Breast epithelium (tissue), 3 donors: ENCODE measurements around the gene TMEM50B.

Source experiments
- POLR2A ChIP-seq: fragments of 450-650 bp; IDR thresholded peaks from one replicate; pipeline ENCODE4 v1.6.1; 2016; ENCODE audit warnings: antibody characterized with exemption, mild to moderate bottlenecking, moderate library complexity
- TF ChIP-seq, protein P1 (sequence below), 3 donors: fragments of 450-650 bp; IDR thresholded peaks; one replicate each; pipeline ENCODE4 v1.5.1; 2016 to 2017; ENCODE audit warnings: antibody characterized with exemption in 3 of 3, mild to moderate bottlenecking in 3 of 3, moderate library complexity in 3 of 3

- TF ChIP-seq POLR2A: no peak
- TF ChIP-seq, protein P1, sequence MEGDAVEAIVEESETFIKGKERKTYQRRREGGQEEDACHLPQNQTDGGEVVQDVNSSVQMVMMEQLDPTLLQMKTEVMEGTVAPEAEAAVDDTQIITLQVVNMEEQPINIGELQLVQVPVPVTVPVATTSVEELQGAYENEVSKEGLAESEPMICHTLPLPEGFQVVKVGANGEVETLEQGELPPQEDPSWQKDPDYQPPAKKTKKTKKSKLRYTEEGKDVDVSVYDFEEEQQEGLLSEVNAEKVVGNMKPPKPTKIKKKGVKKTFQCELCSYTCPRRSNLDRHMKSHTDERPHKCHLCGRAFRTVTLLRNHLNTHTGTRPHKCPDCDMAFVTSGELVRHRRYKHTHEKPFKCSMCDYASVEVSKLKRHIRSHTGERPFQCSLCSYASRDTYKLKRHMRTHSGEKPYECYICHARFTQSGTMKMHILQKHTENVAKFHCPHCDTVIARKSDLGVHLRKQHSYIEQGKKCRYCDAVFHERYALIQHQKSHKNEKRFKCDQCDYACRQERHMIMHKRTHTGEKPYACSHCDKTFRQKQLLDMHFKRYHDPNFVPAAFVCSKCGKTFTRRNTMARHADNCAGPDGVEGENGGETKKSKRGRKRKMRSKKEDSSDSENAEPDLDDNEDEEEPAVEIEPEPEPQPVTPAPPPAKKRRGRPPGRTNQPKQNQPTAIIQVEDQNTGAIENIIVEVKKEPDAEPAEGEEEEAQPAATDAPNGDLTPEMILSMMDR (IDR thresholded peaks at IDR 0.05): no peak
These were observed 64.8 kb downstream of the TMEM50B start for GRCh38 chr21:33414926-33415325.
